Subcutaneous adipose tissue (tissue), 4 donors: ENCODE measurements around the gene NDUFS2. TPM values are rescaled to one million over a fixed set of nuclear protein-coding genes. Genes with fewer than 3 reads are reported as not detected.

Experiments
- total RNA-seq, 4 donors: library from RNA; depleted of rRNA; stranded (reverse); fragments of >200 nt; gene quantifications; one replicate each; pipeline ENCODE4 v1.1.0, GENCODE V29; 2016
- TF ChIP-seq, protein P1 (sequence below): fragments of 450-650 bp; IDR thresholded peaks from one replicate; pipeline ENCODE4 v1.5.1; 2016; ENCODE audit warnings: low read depth, mild to moderate bottlenecking, control low read depth, antibody characterized with exemption, moderate library complexity

The NDUFS2 gene
- total RNA-seq, 4 donors from 2014 or later = 74.7 to 125 (median 106) TPM

DNA sequence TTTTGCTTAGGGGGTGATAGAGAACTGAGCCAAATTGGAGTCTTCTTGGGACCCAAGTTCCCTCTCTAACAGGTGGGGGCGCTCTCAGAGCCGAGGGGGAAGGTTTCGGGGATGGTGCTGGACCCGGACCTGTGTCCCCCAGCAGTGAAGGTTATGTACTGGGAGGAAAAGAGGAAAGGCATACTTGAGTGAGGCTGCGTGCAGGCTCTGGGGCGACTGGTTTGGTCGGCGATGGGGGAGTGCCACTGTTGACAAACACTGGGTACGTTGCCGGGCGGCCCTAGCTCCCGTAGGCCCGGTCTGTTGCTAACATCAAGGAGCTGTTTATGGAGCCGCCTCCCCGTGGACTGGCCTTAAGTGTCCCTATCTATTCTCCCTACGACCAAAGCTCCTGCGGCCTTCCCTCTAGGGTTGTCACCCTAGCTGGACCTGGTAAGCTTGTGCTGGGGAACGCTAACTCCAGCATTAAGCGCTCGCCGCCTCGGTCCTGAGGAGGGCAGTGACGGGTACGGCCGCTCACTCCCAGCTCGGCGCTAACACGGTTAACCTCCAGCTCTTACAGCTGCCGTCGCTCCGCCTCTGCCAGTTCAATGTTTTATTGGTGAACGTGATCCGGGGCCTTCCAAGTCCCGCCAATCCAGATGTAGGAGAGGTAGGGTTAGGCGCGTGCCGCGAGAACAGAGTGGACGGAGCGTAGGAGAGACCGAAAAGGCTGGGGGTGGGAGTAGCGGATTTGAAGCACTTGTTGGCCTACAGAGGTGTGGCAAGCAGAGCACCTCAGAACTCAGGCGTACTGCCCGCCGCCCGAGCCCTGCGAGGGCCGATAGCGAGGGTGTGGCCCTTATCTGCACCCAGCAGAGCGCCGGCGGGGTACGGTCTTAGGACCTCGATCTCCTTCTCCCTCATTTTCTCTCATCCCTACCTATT, 36.2 kb upstream of the NDUFS2 start, which contains the start of gene PPOX:
Gene PPOX, plus strand, starts transcription at position 685 of the 927 bp plus-strand sequence. CDS start 422 bp downstream, outside the sequence.
- TF ChIP-seq, protein P1, sequence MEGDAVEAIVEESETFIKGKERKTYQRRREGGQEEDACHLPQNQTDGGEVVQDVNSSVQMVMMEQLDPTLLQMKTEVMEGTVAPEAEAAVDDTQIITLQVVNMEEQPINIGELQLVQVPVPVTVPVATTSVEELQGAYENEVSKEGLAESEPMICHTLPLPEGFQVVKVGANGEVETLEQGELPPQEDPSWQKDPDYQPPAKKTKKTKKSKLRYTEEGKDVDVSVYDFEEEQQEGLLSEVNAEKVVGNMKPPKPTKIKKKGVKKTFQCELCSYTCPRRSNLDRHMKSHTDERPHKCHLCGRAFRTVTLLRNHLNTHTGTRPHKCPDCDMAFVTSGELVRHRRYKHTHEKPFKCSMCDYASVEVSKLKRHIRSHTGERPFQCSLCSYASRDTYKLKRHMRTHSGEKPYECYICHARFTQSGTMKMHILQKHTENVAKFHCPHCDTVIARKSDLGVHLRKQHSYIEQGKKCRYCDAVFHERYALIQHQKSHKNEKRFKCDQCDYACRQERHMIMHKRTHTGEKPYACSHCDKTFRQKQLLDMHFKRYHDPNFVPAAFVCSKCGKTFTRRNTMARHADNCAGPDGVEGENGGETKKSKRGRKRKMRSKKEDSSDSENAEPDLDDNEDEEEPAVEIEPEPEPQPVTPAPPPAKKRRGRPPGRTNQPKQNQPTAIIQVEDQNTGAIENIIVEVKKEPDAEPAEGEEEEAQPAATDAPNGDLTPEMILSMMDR = no peak

DNA sequence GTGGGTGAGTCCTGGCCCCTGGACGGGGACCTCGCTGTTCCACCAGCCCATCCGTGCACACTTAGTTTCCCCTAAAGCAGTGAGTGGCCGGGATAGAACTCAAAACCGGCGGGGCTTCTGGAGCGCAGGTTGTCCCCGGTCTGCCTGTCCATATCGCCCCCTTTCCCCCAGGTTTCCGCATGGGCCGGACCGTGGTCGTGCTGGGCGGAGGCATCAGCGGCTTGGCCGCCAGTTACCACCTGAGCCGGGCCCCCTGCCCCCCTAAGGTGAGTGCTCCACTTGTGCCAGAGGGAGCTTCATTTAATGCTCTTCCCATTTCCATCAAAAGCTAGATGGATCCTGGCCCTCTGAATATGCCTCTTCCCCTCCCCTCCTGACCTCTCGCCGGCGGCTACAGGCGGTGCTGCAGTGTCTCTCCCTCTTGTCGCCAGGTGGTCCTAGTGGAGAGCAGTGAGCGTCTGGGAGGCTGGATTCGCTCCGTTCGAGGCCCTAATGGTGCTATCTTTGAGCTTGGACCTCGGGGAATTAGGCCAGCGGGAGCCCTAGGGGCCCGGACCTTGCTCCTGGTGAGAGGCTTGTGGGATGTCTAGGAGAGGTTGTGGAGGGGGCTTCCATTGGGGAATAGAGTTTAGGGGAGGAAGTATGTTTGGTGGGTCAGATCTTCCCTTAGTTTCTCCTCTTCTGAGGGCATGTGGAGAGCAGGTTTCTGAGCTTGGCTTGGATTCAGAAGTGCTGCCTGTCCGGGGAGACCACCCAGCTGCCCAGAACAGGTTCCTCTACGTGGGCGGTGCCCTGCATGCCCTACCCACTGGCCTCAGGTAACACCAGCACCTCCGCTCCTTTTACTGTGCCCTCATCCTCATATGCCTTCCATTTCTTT, 35.3 kb upstream of the NDUFS2 start:
- TF ChIP-seq, protein P1 = no peak

DNA sequence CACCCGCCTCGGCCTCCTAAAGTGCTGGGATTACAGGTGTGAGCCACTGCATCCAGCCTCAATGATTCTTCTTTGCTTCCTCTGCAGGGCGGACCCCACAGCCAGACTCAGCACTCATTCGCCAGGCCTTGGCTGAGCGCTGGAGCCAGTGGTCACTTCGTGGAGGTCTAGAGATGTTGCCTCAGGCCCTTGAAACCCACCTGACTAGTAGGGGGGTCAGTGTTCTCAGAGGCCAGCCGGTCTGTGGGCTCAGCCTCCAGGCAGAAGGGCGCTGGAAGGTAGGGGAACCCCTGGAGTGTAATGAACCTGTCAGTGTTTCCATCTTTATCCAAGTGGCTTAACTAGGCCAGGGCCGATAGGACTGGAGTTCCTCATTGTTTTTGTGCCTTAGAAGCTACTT, 33.3 kb upstream of the NDUFS2 start:
- TF ChIP-seq, protein P1 = no peak

DNA sequence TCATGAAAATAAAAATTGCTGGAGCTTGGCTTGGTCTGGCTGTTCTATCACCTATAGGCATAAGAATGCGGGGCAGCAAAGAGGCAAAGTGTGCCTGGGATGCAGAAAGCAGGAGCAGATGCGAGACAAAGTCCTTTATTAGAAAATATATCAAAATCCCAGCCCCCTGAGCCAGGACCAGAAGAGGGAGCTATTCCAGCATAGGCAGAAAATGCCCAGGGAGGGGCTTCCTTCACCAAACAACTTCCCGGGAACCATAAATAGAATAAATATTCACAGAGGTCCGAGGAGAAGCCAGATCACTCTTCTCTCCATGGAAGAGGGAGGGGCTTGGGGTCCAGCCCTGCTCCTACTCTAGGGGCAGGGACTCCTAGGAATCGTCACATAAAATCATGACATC, 31.0 kb upstream of the NDUFS2 start:
- TF ChIP-seq, protein P1 = no peak

DNA sequence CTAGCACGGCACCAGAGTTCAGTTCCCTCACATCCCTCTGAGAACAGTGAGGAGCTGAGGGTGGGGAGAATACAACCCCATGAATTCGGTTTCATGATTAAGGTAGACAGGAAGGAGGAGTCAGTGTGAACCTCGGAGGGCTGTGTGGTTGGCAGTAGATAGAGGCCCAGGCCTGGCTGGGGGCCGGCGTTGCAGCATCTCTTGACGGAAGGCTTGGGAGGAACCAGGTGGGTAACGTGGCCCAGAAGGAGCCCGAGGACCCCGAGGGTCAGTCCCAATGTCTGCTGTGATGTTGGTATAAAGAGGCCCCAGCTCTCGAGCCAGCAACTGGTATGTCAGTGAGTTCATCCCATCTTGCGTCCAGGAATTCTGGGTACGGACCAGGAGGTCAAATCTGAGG, 30.5 kb upstream of the NDUFS2 start:
- TF ChIP-seq, protein P1 = no peak

DNA sequence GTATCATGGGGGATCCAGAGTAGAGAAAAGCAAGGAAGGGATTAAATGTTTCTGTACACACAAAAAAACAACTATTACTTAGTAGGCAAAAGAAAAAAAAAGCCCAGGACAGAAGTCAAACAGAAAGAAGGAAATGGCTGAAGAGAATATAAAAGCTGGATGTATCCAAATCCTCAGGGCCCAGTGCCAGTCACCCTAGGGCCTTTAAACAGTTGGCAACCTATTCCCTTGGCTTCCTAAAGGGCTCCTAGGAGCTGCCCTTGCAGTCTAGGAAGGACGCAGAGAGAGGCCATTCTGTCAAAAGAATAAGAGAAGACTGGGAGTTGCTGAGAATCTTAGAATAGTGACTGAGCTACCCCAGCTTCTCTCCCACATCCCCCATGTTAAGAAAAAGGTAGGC, 29.8 kb upstream of the NDUFS2 start:
- TF ChIP-seq, protein P1 = no peak
